Muscle layer of colon (tissue), 2 donors: Measurements from ENCODE around the gene RBL2.
"Not testable (repeated sequence)": the region's sequence is repeated elsewhere in the genome, so short reads cannot be mapped to it uniquely, and the experiment has no call there.

Source experiments
- H3K27ac ChIP-seq: one replicate; pipeline ENCODE4 v1.7.0; 2013; ENCODE audit warnings: low read depth, mild to moderate bottlenecking, low read length, moderate library complexity
- H3K27me3 ChIP-seq, 2 donors: one replicate each; pipeline ENCODE4 v1.7.0; 2013; ENCODE audit warnings: low read length in 2 of 2, mild to moderate bottlenecking in 2 of 2; ENCODE audit not compliant: insufficient read depth in 2 of 2, control insufficient read depth in 1 of 2
- H3K36me3 ChIP-seq: one replicate; pipeline ENCODE4 v1.7.0; 2013; ENCODE audit warnings: mild to moderate bottlenecking, low read length; ENCODE audit not compliant: insufficient read depth
- H3K4me1 ChIP-seq: one replicate; pipeline ENCODE4 v1.7.0; 2013; ENCODE audit warnings: mild to moderate bottlenecking, low read length; ENCODE audit not compliant: insufficient read depth
- H3K4me3 ChIP-seq, 2 donors: one replicate each; pipeline ENCODE4 v1.7.0; 2013; ENCODE audit warnings: low read length in 2 of 2, low read depth in 1 of 2, mild to moderate bottlenecking in 1 of 2, moderate library complexity in 1 of 2
- H3K9ac ChIP-seq: one replicate; pipeline ENCODE4 v1.7.0; 2013; ENCODE audit warnings: low read length
- H3K9me3 ChIP-seq: one replicate; pipeline ENCODE4 v1.7.0; 2013; ENCODE audit warnings: mild to moderate bottlenecking, low read length
- donor health status: abdominal sarcoma.
- donor health status: Adenocarcinoma of cecum.

The RBL2 gene

GRCh38 chr16:53523126-53523804, 89.0 kb downstream of the RBL2 start:
- Histone ChIP-seq H3K36me3 (no peaks in the 10 kb centered on the region), H3K27me3 (no peaks in the 10 kb centered on the region), H3K9ac (no peak overlapping the region), H3K9me3 (no peaks in the 10 kb centered on the region), H3K4me1 (no peaks in the 10 kb centered on the region), H3K4me3 (no peak overlapping the region), H3K27ac (no peak overlapping the region)

DNA sequence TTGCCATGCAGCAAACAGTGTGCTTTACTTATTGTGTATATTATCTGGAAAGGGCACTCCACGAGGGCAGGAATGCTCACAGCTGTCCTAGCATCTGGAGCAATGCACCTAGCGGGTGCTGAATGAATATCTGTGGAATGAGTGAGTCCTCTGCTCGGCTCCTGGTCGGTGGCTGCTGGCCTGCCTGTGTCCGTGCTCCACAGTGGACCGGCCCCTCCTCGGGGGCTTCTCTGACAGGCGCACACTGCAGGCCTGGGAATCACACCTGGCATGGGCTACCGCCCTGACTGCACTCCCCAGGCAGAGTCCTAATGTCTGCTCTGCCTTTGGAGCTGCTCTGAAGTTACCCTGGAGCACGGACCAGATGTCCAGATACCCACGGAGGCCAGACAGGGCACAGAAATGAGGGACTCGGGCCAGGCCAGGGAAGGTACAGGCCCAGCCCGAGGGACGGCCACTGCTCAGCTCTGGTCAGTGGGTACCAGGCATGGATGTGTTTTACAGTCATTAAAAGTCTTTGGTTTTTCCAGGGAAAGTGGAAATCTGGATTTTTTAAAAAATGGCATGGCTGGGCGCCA, 89.8 kb downstream of the RBL2 start:
- no peak overlapping the region for H3K9ac ChIP-seq

GRCh38 chr16:53528797-53529196, 94.5 kb downstream of the RBL2 start:
- H3K9me3 ChIP-seq, result no peaks in the 10 kb centered on the region
- no peaks in the 10 kb centered on the region for H3K4me1 ChIP-seq
- no peaks in the 10 kb centered on the region for H3K36me3 ChIP-seq
- H3K4me3 ChIP-seq, result no peak overlapping the region
- no peak overlapping the region for H3K9ac ChIP-seq
- H3K27me3 ChIP-seq, result no peaks in the 10 kb centered on the region
- H3K27ac ChIP-seq, result no peak overlapping the region

More for the DNA sequence above, 89.8 kb downstream of the RBL2 start:
- no peak overlapping the region for H3K27ac ChIP-seq
- no peak overlapping the region for H3K4me3 ChIP-seq
- no peaks in the 10 kb centered on the region for H3K27me3 ChIP-seq
- no peaks in the 10 kb centered on the region for H3K9me3 ChIP-seq
- no peaks in the 10 kb centered on the region for H3K36me3 ChIP-seq
- H3K4me1 ChIP-seq, result no peaks in the 10 kb centered on the region

GRCh38 chr16:53529513-53529912, 95.2 kb downstream of the RBL2 start:
- Histone ChIP-seq H3K4me3 (no peak overlapping the region), H3K36me3 (no peaks in the 10 kb centered on the region), H3K9me3 (no peaks in the 10 kb centered on the region), H3K4me1 (no peaks in the 10 kb centered on the region), H3K27me3 (no peaks in the 10 kb centered on the region), H3K9ac (no peak overlapping the region), H3K27ac (no peak overlapping the region)

- H3K9ac ChIP-seq, result no peak overlapping the region
- peaks cover 3% of the 10 kb centered on the region for H3K4me1 ChIP-seq
- H3K27ac ChIP-seq, result no peak overlapping the region
- H3K36me3 ChIP-seq, result no peaks in the 10 kb centered on the region
- no peaks in the 10 kb centered on the region for H3K9me3 ChIP-seq
- no peak overlapping the region for H3K4me3 ChIP-seq
- no peaks in the 10 kb centered on the region for H3K27me3 ChIP-seq
Measured at GRCh38 chr16:53530046-53530445, 95.8 kb downstream of the RBL2 start.

DNA sequence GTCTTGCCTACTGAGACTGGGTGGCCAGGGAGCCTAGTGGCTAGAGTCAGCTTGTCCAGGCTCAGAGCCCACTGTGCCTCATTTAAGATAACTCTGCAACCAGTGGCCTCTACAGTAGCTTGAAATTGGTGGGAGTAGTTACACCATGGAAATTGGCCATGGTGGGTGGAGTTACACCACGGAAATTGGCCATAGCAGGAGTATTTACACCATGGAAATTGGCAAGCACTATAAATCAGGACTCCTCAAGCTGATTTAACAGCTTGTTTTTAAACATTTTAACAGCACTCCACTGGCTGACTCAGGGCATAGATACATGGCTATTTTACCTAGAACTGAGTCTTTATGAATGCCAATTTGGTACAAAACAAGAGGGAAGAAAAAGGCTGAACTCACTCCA, 96.5 kb downstream of the RBL2 start:
- Histone ChIP-seq H3K4me1 (peaks cover 3% of the 10 kb centered on the region), H3K4me3 (no peak overlapping the region), H3K27ac (no peak overlapping the region), H3K36me3 (no peaks in the 10 kb centered on the region), H3K9me3 (no peaks in the 10 kb centered on the region), H3K9ac (no peak overlapping the region), H3K27me3 (no peaks in the 10 kb centered on the region)

DNA sequence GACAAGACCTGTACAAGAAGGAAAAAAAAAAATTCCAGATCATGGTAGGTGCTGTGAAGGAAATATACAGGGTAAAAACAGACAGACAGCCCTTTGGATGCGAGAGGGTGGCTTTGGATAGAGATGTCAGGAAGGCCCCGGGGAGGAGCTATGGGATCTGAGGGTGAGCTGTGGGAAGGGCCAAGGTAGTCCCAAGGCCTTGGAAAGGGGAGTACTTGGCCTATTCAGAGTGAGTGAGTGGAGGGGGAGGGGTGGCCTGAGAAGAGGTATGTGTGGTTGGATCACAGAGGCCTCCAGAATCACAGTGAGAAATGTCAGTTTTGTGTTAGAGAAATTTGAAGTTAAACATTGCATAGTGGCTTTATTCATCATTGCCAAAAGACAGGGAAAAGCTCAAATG, 99.9 kb downstream of the RBL2 start:
- Histone ChIP-seq H3K4me3 (no peak overlapping the region), H3K9me3 (no peaks in the 10 kb centered on the region), H3K27me3 (no peaks in the 10 kb centered on the region), H3K36me3 (no peaks in the 10 kb centered on the region), H3K27ac (no peak overlapping the region), H3K4me1 (peaks cover 3% of the 10 kb centered on the region), H3K9ac (no peak overlapping the region)

DNA sequence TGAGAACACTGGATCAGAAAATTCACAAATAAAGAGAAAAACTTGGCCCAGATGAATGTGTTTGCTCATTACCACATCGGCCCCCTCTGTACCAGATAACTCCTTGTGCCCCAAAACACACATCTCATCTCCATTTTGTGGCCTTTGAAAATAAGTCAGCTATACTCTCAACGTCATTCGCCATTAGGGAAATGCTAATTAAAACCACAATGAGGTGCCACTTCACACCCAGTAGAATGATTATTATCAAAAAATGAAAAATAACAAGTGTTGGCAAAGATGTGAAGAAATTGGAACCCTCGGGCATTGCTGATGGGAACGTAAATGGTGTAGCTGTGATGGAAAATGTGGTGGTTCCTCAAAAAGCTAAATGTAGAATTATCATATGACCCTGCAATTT, 103.4 kb downstream of the RBL2 start:
- Histone ChIP-seq H3K27me3 (no peaks in the 10 kb centered on the region), H3K4me1 (peaks cover 3% of the 10 kb centered on the region), H3K9ac (no peak overlapping the region)

DNA sequence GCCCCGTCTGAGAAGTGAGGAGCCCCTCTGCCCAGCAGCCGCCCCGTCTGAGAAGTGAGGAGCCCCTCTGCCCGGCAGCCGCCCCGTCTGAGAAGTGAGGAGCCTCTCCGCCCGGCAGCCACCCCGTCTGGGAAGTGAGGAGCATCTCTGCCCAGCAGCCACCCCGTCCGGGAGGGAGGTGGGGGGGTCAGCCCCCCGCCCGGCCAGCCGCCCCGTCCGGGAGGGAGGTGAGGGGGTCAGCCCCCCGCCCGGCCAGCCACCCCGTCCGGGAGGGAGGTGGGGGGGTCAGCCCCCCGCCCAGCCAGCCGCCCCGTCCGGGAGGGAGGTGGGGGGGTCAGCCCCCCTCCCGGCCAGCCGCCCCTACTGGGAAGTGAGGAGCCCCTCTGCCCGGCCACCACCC, 105.1 kb downstream of the RBL2 start:
- H3K36me3 ChIP-seq, H3K4me3 ChIP-seq, H3K4me1 ChIP-seq, H3K27ac ChIP-seq, H3K9ac ChIP-seq, H3K27me3 ChIP-seq, H3K9me3 ChIP-seq: not testable (repeated sequence)

More for the DNA sequence above, 103.4 kb downstream of the RBL2 start:
- Histone ChIP-seq H3K36me3 (no peaks in the 10 kb centered on the region), H3K9me3 (no peaks in the 10 kb centered on the region), H3K27ac (no peak overlapping the region), H3K4me3 (no peak overlapping the region)

- H3K27ac ChIP-seq, H3K9ac ChIP-seq, H3K9me3 ChIP-seq, H3K4me1 ChIP-seq, H3K36me3 ChIP-seq, H3K27me3 ChIP-seq, H3K4me3 ChIP-seq: not testable (repeated sequence)
Measured at GRCh38 chr16:53539759-53540718, 105.8 kb downstream of the RBL2 start.
